Brain pericyte (primary cell): Measurements from ENCODE around the gene CBR1.

Experiments
- DNase-seq: peaks from one replicate; pipeline ENCODE4 v3.0.0-alpha.2; 2012; ENCODE audit warnings: low read depth, low spot score

CBR1 gene

GRCh38 chr21:36115138-36115730 lies 45.4 kb downstream of the CBR1 start:
- DNase-seq: no peak

- DNase-seq: no peak
Measured at GRCh38 chr21:36117286-36117741, 47.5 kb downstream of the CBR1 start.

GRCh38 chr21:36120304-36120888 lies 50.6 kb downstream of the CBR1 start:
- no peak for DNase-seq
